ENCODE measurements around the gene KRTAP12-1.

The KRTAP12-1 gene

GRCh38 chr21:44711327-44712202 is 29.6 kb upstream of the KRTAP12-1 start, which contains the start of gene TSPEAR (continued):
- no peak for TF ChIP-seq ZC3H10 (CRISPR knock-in tag; IDR thresholded peaks at IDR 0.05)

DNA sequence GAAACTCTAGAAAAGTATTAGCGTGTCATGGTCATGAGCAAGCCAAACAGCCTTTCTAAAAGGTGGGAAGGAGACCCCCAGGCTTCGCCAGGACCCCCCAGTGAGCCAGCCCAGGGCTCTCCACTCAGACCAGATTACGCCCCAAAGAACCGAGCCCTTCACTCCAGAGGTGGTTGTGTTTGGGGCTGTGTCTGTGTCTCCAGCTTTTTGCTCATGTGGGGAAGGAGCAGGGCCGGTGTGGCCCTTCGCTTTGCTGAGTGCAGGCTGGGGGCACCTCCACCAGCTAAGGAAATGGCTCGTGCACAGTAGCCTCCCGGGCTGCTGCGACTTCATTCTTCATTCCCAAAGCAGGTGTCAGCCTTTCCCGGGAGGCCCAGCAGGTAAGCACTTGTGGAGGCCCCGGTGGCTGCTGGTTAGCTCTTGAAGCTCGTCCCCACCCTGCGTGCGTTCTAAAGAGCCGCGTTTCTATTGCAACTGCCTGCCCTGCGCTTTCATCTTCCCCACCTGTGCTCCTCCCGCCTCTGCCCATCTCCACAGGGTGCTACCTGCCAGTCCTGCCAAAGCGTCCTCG is 28.9 kb upstream of the KRTAP12-1 start:
- no peak for ATAC-seq
- TF ChIP-seq ISL1 (CRISPR knock-in tag; IDR thresholded peaks at IDR 0.05) (no peak), PPARA (CRISPR knock-in tag; IDR thresholded peaks at IDR 0.05; ENCODE audit: borderline replicate concordance) (no peak), GLIS3 (CRISPR knock-in tag; IDR thresholded peaks at IDR 0.05) (no peak), TCF4 (CRISPR knock-in tag; IDR thresholded peaks at IDR 0.05; ENCODE audit: borderline replicate concordance) (no peak)
- TF ChIP-seq, protein P1, sequence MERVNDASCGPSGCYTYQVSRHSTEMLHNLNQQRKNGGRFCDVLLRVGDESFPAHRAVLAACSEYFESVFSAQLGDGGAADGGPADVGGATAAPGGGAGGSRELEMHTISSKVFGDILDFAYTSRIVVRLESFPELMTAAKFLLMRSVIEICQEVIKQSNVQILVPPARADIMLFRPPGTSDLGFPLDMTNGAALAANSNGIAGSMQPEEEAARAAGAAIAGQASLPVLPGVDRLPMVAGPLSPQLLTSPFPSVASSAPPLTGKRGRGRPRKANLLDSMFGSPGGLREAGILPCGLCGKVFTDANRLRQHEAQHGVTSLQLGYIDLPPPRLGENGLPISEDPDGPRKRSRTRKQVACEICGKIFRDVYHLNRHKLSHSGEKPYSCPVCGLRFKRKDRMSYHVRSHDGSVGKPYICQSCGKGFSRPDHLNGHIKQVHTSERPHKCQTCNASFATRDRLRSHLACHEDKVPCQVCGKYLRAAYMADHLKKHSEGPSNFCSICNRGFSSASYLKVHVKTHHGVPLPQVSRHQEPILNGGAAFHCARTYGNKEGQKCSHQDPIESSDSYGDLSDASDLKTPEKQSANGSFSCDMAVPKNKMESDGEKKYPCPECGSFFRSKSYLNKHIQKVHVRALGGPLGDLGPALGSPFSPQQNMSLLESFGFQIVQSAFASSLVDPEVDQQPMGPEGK (CRISPR knock-in tag; IDR thresholded peaks at IDR 0.05; ENCODE audit: borderline replicate concordance): no peak
- TF ChIP-seq, protein P2, sequence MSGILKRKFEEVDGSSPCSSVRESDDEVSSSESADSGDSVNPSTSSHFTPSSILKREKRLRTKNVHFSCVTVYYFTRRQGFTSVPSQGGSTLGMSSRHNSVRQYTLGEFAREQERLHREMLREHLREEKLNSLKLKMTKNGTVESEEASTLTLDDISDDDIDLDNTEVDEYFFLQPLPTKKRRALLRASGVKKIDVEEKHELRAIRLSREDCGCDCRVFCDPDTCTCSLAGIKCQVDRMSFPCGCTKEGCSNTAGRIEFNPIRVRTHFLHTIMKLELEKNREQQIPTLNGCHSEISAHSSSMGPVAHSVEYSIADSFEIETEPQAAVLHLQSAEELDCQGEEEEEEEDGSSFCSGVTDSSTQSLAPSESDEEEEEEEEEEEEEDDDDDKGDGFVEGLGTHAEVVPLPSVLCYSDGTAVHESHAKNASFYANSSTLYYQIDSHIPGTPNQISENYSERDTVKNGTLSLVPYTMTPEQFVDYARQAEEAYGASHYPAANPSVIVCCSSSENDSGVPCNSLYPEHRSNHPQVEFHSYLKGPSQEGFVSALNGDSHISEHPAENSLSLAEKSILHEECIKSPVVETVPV (CRISPR knock-in tag; IDR thresholded peaks at IDR 0.05): no peak

DNA sequence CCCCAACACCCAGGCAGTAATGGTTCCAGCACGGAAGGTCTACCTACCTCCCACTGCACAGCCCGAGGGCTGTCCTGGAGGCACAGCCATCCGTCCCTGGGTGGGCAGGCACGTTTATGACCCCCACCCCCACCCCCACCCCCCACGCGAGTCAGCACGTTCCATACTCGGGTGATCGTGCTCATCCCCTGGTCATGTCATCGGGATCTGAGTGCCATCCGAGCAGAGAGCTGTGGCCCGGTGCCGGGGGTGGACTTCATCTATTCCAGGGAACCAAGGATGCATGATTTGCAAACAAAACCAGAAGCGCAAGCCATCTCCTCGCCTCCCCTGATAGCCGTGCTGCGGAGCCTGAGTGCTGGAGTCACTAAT is 28.3 kb upstream of the KRTAP12-1 start:
- no peak for ATAC-seq
- TF ChIP-seq RARB (CRISPR knock-in tag; IDR thresholded peaks at IDR 0.05): no peak
- no peak for TF ChIP-seq ZNF8 (CRISPR knock-in tag; IDR thresholded peaks at IDR 0.05)
- TF ChIP-seq CSDC2 (CRISPR knock-in tag; IDR thresholded peaks at IDR 0.05): no peak
- no peak for TF ChIP-seq TOX (CRISPR knock-in tag; IDR thresholded peaks at IDR 0.05; ENCODE audit: borderline replicate concordance)
- TF ChIP-seq ZC3H10 (CRISPR knock-in tag; IDR thresholded peaks at IDR 0.05): no peak
- TF ChIP-seq, protein P3, sequence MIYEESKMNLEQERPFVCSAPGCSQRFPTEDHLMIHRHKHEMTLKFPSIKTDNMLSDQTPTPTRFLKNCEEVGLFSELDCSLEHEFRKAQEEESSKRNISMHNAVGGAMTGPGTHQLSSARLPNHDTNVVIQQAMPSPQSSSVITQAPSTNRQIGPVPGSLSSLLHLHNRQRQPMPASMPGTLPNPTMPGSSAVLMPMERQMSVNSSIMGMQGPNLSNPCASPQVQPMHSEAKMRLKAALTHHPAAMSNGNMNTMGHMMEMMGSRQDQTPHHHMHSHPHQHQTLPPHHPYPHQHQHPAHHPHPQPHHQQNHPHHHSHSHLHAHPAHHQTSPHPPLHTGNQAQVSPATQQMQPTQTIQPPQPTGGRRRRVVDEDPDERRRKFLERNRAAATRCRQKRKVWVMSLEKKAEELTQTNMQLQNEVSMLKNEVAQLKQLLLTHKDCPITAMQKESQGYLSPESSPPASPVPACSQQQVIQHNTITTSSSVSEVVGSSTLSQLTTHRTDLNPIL (CRISPR knock-in tag; IDR thresholded peaks at IDR 0.05; ENCODE audit: low read depth): no peak
- TF ChIP-seq TCF4 (CRISPR knock-in tag; IDR thresholded peaks at IDR 0.05; ENCODE audit: borderline replicate concordance): no peak
- TF ChIP-seq SNAI2 (CRISPR knock-in tag; IDR thresholded peaks at IDR 0.05): no peak

GRCh38 chr21:44709426-44710293 is 27.7 kb upstream of the KRTAP12-1 start:
- ATAC-seq: no peak

More at GRCh38 chr21:44709426-44710293, 27.7 kb upstream of the KRTAP12-1 start:
- TF ChIP-seq GLIS3 (CRISPR knock-in tag; IDR thresholded peaks at IDR 0.05) (no peak), TOX (CRISPR knock-in tag; IDR thresholded peaks at IDR 0.05; ENCODE audit: borderline replicate concordance) (no peak), ARNTL (CRISPR knock-in tag; IDR thresholded peaks at IDR 0.05; ENCODE audit: borderline replicate concordance, low read depth) (no peak), ZNF565 (CRISPR knock-in tag; conservative IDR thresholded peaks at IDR 0.05; ENCODE audit: low read depth) (no peak), TSHZ2 (CRISPR knock-in tag; IDR thresholded peaks at IDR 0.05) (no peak), OSR1 (CRISPR knock-in tag; IDR thresholded peaks at IDR 0.05) (no peak), POU6F1 (CRISPR knock-in tag; IDR thresholded peaks at IDR 0.05; ENCODE audit: borderline replicate concordance, low read depth) (no peak), SNAI2 (CRISPR knock-in tag; IDR thresholded peaks at IDR 0.05) (no peak), ZC3H10 (CRISPR knock-in tag; IDR thresholded peaks at IDR 0.05) (no peak), TCF4 (CRISPR knock-in tag; IDR thresholded peaks at IDR 0.05; ENCODE audit: borderline replicate concordance) (no peak), ZNF8 (CRISPR knock-in tag; IDR thresholded peaks at IDR 0.05) (no peak), RARB (CRISPR knock-in tag; IDR thresholded peaks at IDR 0.05) (no peak)
- TF ChIP-seq, protein P1 (CRISPR knock-in tag; IDR thresholded peaks at IDR 0.05; ENCODE audit: borderline replicate concordance): no peak

Data from SK-N-SH treated with all-trans-retinoic acid at 6 μM for 48 hours (cell line).